NK-92 (cell line): ENCODE data around the gene CYP2U1.
"Not testable (repeated sequence)": the region's sequence is repeated elsewhere in the genome, so short reads cannot be mapped to it uniquely, and the experiment has no call there.

Experiments
- DNase-seq: peaks from one replicate; lab custom pipeline; 2025; ENCODE audit not compliant: unreplicated experiment; lab: John Stamatoyannopoulos, UW

The CYP2U1 gene

DNA sequence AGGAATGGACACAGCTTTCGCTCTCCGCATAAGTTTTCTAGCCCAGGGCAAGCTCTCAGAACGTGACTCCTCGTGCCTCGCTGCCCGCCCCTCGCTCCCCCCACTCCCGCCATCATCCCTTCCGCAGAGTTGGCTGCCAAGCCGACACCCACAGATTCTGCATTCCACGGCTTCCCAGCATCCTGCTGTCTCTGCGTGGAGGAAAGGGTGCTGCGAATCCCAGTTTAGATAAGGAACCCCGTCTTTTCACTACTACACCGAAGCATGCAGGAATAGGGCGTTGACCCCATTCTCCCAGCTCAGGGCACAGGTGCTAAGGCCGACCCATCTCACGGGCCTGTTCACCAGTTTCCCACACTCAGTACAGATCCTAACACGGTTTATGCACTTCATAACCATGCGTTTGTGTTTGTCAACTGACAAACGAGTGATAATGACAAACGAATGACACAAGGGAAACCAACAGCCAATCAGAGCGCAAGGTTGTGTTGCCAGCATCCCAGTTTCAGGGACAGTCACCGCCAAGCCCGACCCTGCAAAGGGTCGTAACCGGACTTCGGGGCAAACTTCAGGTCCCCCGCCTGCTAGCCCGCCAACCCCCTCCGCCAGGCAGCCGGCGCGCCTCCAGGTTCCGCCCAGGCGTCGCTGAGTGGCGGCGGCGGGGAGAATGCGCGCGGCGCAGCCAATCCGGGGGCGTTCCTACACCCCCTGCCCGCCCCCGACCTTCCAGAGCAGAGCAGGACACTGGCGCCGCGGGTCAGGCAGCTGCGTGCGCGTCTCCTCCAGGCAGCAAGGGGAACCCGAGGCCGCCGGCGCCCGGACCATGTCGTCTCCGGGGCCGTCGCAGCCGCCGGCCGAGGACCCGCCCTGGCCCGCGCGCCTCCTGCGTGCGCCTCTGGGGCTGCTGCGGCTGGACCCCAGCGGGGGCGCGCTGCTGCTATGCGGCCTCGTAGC, at the start of gene CYP2U1:
Gene CYP2U1, plus strand, starts transcription at position 729 of the 954 bp plus-strand sequence. Its CDS starts 95 bp downstream, at position 824.
- DNase-seq = no peak

DNA sequence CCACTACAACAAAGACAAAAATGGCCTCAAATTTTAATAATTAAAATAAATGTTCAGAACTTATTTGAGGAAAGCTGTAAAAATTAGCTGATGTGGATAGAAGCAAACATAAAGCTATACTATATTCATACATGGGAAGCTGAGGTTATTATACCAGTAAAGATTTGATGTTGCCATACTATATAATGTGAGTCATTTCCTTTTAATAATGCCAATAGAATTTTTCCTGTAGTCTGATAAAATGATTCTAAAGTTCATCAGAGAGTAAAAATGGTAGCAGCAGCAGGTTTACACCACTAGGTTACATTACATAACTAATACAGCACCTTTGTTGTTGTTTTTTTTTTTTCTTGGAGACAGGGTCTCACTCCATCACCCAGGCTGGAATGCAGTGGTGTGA, 45.5 kb upstream of the CYP2U1 start:
- DNase-seq = no peak

DNA sequence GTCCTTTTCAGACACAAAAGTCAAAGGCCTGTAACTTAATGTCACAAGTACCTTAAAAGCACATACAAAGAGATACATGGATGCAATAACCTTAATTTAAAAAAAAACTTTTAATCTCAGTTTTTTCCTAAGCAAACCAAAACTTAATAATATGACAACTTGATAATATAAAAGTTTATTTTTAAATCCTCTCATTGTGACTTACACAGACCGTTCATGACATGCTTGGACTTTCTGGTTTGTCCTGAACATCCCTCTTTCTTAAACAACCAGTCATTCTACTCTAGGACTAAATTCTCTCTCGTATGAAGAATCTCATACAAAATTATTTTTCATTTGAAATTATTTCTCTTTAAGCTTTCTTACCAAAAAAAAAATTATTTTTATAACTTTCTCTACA, 43.1 kb upstream of the CYP2U1 start:
- DNase-seq = no peak

DNA sequence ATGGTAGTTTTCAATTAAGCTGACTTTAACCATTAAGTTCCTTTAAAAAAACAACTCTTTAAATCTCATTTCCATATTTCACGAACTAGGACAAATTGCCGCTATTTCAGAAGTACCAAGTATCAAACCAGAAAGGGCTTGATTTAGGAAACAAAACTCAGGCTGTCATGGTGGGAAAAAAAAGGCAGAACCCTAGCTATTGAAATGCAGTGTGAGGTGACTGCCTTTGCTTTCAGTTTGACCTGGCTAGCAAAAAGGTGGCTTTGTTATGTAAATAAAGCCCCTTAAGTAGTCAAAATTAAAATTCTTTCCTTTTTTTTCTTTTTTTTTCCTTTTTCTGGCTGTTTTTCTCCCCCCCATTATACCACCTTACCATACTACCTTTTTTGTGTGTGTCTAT, 40.6 kb upstream of the CYP2U1 start:
- DNase-seq = no peak

DNA sequence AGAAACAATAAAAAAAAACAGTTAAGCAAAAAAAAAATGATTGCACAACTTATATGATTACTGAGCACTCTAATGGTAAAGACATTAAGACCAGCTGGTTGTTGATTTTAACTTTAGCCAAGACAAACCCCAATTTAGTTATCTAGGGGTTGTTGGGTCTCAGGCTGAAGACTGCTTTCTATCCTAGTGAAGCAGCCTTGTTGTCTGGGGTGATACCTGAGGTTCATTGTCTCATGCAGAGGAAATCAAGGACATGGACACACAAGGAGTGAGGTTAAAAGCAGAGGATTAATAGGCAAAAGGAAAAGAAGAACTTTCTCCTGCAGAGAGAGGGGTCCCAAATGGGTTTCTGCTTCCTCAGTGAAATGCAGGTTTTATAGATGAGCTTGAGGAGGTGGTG, 40.0 kb upstream of the CYP2U1 start:
- DNase-seq = no peak

DNA sequence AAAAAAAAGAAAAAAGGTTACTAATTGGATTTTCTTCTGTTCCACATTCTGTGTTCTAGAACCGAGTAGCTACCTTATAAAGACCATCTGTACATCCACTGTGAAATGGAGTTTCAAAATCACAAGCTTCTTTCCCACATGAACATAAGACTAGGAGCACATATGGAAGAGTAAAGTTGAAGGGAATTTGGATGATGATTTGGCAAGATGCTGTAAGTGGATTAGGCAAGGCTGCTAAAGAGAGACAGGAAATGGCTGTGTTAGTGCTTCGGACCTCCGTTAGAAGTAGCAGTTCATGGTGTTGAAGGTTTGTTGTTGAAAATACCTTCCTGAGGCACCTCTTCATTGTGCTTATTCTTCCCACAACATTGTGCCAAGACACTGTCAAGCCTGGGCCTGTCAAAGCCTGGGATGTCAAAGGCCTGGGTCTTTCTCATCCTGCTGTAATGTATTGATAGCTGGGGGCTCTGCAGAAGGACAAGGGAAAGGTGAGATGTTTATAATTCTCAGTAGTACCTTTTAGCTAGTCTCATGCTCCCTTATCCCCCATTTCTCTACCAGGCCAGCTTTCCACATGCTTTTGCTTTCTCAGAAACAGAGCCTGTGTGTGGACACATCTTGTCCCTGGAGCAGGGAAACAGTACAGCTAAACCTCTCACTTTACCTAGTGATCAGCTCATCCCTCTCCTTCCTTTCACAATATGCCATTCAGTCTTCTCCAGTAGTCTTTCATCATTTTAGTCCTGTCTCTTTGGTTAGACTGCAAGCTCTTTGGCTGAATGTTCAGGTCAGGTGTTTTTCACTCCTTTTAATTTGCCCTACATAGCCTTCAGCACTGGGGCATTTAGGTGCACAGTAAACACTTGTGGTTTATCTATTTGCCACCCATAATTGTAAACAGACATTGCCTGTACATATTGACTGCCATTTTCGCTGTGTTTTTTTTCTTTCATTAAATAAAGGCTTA, 37.9 kb upstream of the CYP2U1 start:
- DNase-seq = no peak

DNA sequence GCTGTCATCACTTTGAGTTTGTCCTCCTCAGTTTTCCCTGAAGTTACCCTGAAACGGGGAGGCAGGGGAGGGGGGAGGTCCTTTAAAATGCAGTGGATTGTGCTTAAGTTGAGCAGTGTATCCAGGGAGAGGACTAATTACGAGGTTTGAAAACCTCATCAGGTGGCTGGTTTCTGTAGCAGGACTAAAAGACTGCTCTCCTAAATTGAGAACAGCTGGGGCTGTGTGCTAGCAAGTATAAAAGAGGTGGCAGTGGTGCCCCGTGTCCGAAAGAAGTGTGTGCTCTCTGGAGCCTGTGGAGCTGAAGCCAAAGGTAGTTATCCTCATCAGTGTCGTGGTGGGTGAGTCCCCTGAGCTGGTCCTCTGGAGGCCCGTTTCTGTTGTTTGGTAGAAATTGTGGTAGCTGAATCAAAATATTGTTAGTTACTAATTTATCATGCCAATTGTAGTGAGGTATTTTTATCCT, 37.2 kb upstream of the CYP2U1 start:
- DNase-seq = no peak

DNA sequence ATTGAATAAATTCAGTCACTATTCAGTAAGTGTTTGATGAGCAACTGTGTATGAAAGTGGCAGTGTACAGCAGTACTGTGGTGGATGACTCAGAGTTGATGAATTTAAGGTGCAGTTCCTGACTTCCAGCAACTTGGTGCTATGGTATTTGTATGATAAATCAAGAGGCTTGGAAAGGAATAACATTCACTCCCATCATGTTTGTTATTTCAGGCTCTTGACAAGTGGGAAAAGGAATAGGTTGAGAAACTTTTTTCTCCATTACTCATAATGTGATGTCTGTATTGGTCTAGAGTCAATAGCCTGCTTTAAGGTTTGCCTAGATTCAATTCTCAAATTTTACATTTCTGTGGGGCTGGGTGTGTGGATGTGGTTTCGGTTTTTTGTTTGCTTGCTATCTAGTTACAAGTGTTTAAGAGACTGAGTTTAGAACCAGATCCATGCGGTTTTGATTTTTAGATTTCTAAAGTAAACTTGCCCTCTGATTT, 35.1 kb upstream of the CYP2U1 start:
- DNase-seq = no peak

DNA sequence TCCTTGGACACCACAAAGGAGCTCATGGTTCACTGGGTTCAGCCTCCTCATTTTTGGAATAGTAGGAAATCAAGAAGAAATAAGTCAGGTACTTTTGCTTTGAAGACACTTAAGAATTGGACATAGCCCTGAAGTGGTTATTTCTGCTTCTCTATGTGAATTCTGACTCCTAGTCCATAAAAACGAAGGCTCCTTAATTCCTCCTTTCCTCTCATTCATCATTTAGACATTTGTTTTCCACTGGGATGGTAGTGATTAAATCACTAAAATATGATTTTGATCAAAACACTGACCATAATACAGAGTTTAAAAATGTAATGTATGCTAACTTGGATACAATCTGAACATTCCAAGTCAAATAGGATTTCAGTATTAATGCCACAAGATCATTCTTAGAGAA, 34.7 kb upstream of the CYP2U1 start:
- no peak for DNase-seq

DNA sequence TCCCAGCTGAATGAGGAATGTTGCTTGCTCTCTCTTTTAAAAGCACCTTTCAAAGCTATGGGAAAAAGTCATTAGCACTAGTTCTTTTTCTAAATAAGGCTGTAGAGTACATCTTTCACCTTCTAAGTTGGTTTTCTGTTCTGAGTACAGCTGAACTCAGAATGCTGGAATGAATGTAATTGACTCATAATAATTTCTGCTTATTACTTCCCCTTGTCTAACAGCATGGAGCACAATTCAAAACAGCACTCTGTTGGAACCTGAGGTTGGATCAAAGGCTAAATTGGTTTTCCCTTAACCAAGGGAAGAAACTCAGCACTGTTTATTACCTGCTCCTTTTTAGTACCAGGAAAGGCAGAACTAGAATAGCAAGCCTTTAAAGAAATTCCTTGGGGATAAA, 33.5 kb upstream of the CYP2U1 start:
- no peak for DNase-seq

DNA sequence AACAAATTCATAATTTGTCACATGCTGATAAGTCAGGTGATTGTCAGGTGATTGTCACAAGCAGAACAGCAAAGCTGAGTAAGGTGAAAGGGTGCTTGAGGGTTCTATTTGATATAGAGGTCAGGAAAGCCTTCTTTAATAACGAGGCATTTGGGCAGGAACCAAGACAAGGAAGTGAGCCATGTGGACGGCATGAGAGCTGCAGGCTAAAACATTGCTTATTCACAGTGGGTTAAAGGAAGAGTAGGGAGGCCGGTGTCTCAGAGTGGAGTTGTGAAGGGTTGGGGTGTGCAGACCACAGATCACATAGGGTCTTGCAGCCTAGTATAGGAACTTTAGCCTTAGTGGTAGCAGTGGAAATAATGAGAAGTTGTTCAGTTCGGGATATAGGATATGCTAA, 31.3 kb upstream of the CYP2U1 start:
- no peak for DNase-seq

DNA sequence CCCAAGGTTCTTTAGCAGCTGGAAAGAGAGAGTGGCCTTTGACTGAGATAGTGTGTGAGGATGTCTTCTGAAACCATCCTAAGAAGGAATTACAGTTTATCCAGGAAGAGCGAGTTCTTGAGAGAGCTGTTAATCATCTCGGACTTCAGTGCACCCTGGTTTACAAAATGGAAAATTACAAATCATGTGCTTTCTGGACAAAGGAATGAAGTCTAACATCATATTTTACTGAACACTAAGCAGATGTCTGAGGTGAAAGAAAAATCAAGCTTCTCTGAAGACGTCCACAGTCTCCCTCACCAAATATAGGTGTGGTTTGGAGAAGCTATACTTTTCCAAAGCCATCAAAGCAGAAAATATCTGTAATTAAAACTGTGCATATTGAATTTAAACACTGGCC, 30.8 kb upstream of the CYP2U1 start:
- DNase-seq = no peak

DNA sequence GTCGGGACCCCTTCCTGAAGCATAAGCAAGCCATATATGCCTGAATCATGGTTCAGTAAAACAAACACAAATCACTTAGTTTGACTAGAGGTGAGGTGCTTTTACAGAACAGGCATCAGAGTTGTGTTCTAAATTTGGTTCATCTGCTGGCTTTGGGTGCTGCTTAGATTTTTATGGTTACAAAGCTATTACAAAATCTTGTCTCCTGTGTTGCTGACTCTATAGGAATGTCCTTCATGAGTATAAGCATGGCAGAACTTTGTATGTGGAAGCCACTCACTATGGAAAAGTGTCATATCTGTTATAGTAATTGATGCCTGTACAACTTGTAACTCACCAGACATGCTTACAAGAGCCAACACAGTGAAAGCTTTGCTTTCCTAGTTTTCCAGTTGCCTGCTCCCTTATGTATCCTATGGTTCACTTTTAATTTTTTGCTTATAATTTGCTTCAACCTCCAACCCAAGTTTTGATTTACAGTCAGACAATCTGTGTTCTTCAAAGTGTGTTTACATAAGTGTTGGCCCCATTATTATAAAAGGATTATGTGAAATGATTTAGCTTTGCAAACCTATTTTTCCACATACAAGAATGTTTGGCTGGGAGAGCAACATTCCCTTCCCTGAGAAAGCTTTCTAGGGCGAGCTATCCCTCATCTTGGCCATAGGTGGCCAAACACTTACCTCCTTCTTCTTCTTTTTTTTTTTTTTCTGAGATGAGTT, 30.0 kb upstream of the CYP2U1 start:
- DNase-seq = no peak

DNA sequence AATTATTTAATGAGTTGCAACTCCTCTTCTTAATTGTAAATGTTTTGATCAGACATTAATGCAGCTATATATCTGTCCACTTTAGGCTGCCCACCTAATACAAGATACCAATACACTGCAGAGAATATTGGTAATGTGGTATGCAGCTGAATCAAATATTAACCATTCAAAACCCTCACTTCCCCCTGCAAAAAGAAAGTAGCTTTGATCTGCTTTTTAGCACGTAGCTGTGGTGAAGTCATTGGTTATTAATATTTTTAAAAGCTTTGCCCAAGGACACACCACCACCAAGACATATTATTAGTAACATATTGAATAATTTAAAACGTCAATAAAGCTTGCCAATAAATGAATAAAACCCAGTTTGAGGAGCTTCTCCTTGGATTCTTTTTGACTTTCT, 28.6 kb upstream of the CYP2U1 start:
- DNase-seq = no peak

DNA sequence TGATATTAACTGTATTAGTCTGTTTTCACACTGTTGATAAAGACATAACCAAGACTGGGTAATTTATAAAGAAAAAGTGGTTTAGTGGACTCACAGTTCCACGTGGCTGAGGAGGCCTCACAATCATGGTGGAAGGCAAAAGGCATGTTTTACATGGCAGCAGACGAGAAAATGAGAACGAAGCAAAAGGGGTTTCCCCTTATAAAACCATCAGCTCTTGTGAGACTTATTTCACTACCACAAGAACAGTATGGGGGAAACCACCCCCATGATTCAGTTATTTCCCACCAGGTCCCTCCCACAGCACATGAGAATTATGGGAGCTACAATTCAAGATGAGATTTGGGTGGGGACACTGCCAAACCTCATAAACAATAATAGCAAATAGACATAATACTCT, 26.3 kb upstream of the CYP2U1 start:
- DNase-seq = not testable (repeated sequence)

DNA sequence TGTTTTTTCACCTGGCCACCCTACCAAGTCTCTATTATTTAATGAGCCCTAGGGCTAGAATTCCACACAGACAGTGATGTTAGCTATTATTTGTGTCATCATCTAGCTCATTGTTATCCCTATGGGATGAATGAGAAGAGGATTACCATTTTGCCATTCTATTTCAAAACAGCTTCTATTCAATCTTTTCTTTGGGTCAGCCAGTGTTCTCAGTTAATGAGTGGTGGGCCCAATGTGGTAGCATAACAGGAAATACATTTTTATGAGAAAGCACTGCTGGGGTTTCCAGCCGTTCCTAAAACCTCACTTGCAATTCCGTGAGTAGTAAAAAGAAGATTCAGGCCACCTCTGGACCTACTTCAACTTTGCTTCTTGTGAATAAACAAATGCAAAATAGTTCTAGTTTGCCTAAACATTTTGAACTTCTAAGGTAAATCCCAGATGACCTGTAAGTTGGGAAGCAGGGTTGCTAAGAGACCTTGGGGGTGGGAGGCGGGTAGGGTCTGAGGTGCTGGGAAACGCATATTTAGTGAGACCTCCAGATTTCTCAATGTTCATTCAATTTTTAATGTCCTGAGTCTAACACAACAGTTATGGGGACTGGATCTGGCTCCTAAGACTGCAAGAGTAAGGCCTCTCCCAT, 24.8 kb upstream of the CYP2U1 start:
- no peak for DNase-seq

DNA sequence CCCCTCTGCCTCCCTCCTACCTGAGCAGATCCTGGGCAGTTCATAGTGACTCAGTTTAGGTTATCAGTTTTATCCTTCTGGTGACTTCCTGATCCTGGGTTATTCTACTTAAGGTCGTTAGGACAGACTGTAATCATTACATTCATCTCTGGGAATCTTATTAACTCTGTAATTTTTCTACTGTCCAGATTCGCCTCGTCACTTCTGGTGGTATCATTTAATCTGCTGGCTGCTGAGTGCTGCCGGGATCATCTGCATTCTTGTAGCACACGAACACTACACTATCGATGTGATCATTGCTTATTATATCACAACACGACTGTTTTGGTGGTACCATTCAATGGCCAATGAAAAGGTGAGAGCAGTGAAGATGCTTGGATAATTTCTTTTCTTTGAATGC, 23.0 kb upstream of the CYP2U1 start:
- DNase-seq = no peak

DNA sequence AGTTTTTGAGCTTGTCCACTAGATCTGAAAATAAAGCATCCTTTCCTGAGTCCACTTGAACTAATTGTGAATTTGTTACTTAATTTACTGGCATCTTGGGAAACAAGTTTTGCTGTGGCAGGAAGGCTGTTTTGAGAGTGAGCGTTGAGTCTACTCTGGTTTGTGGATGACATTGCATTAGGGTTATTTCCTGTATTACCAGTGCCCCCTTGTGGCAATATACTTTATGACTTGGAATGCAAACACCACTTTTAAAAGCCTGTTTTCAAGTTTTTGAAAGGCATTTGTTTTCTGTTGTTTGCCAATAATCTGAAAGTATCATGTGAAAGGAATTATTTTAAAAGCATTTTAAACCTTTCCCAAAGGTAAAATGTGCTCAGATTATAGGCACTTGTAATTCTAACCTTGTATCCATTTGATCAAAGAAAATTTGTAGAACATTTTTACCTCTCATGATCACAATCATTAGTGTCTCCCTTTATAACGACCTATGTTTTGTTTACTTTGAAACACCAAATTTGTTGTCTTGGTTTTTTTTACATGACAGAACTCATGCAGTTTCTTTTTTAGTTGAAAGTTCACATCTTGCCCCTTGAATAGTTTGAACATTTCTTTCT, 18.0 kb upstream of the CYP2U1 start:
- no peak for DNase-seq

DNA sequence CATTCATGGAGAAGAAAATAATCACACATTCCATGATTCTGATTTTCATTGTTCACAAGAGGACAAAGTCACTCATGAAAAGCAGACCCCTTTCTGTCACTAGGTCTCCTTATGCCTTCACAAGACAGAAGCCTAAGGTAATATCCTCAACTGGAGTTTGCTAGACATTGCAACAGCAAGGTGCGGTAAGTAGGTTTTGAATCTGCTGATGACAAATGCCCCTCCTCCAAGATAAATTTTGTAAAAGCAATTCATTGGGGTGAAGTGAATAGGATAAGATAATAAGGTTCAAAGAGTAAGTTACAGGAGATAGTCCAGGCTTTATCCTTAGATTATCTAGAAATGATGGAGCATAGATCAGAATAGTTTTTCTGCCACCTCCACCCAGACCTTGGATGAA, 16.1 kb upstream of the CYP2U1 start:
- DNase-seq = no peak

DNA sequence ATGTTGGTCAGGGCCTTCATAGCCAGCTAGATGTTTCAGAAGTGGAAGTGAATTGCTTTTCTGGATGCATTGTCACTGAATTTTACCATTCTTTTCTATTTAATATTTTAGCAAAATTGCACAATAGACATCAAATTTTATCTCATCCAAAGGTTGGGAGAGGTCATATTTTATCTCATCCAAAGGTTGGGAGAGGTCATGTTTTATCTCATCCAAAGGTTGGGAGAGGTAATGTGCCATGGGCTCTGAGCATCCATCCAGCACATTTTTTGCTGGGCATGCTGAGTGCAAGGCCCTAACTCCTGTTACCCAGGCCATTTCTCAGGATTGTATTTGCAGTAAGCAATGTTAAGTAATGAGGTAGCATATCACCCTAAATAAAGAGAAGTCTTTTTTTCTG, 14.7 kb upstream of the CYP2U1 start:
- no peak for DNase-seq
